Measurements from ENCODE around the gene TRMT2A.

DNA sequence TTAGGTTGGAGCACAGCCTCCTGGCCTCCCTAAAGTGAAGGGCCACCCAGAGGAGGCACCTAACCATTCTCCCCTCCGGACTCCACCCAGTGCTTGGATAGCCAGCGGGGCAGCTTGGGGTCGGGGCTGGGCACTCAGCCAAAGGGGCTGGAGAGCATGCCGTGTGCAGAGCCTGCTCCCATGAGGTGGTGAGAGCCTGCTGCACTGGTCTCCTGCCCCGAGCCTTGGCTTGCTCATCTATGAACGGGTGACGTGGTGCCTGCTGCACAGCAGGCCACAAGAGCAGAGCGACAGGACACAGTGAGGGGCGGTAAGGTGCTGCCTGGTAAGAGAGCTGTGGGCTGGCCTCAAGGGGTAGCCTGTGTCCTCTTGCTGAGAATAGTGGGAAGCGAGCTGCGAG is 47.8 kb upstream of the TRMT2A start:
- TF ChIP-seq CTCF (IDR thresholded peaks at IDR 0.05; ENCODE audit: borderline replicate concordance, extremely low read depth, low read length, poor library complexity, severe bottlenecking) (no peak), EZH2 (IDR thresholded peaks at IDR 0.05; ENCODE audit: borderline replicate concordance, low read depth, low read length, severe bottlenecking) (no peak)
